Stomach (tissue), 9 donors: ENCODE data around the gene EZH2. TPM values are rescaled to one million over a fixed set of nuclear protein-coding genes. Genes with fewer than 3 reads are reported as not detected.

Experiments
- DNase-seq, 2 donors: peaks; one replicate each; pipeline versions ENCODE4 v3.0.0 to v3.0.0-alpha.2; 2013 to 2019
- H3K27ac ChIP-seq, 5 donors: fragments of 200-600 bp in 4 of 5; sonication (generic) in 4 of 5; one replicate each; pipeline ENCODE4 v1.5.1; 2013 to 2019; ENCODE audit warnings: mild to moderate bottlenecking in 1 of 5, moderate library complexity in 1 of 5
- H3K27me3 ChIP-seq, 3 donors: fragments of 200-600 bp; sonication (generic); one replicate each; pipeline ENCODE4 v1.5.1; 2017 to 2019; ENCODE audit warnings: mixed run types in 1 of 3
- H3K36me3 ChIP-seq, 4 donors: fragments of 200-600 bp; sonication (generic); 1 replicate in 3 of 4; 2 replicates in 1 of 4; pipeline ENCODE4 v1.5.1; 2016 to 2019
- H3K4me1 ChIP-seq, 4 donors: fragments of 200-600 bp; sonication (generic); one replicate each; pipeline ENCODE4 v1.5.1; 2016 to 2019
- H3K4me3 ChIP-seq, 4 donors: fragments of 200-600 bp; sonication (generic) in 3 of 4; one replicate each; pipeline ENCODE4 v1.5.1; 2016 to 2019; ENCODE audit warnings: mild to moderate bottlenecking in 1 of 4
- H3K9me3 ChIP-seq, 4 donors: fragments of 200-600 bp; sonication (generic); one replicate each; pipeline ENCODE4 v1.5.1; 2016 to 2019
- CTCF ChIP-seq, 7 experiments: fragments of 450-650 bp in 4 of 7; fragments of 200-600 bp in 3 of 7; sonication (generic) in 3 of 7; IDR thresholded peaks; one replicate each; pipeline ENCODE4 v1.5.1; 2016 to 2019; ENCODE audit warnings: antibody characterized with exemption in 7 of 7, control low read depth in 2 of 7, mild to moderate bottlenecking in 1 of 7
- EP300 ChIP-seq: sonication (generic); formaldehyde crosslinking; IDR thresholded peaks from one replicate; pipeline ENCODE4 v1.6.1; 2017; ENCODE audit warnings: antibody characterized with exemption
- POLR2A ChIP-seq, 4 donors: fragments of 450-650 bp; IDR thresholded peaks; one replicate each; pipeline ENCODE4 v1.6.1; 2016; ENCODE audit warnings: antibody characterized with exemption in 4 of 4, control low read depth in 2 of 4, mild to moderate bottlenecking in 1 of 4, moderate library complexity in 1 of 4
- POLR2AphosphoS5 ChIP-seq, 3 donors: sonication (generic); formaldehyde crosslinking; IDR thresholded peaks; one replicate each; pipeline ENCODE4 v1.6.1; 2016; ENCODE audit warnings: antibody characterized with exemption in 3 of 3
- WGBS, 5 donors: extraction: QIAGEN DNeasy Blood & Tissue Kit in 3 of 5; methylation state at CpG; one replicate each; pipeline versions ENCODE4 v1.1.5 to v1.1.7; 2013 to 2018; 5-methylcytosine and 5-hydroxymethylcytosine counted together
- intact Hi-C: fragments of 100-400 bp; cut with DNase I; formaldehyde crosslinking; loops from one replicate; pipeline ENCODE4 v1.15.1; 2023; ENCODE audit warnings: low total_unique reads
- polyA plus RNA-seq, 3 donors: library from polyadenylated mRNA; stranded (reverse); fragments of 200-250 nt; gene quantifications; one replicate each; pipeline ENCODE4 v1.2.3, GENCODE V29; 2013
- total RNA-seq, 5 donors: library from RNA; depleted of rRNA; stranded (reverse); fragments of >200 nt; gene quantifications; one replicate each; pipeline versions ENCODE4 v1.1.0 to v1.2.3, GENCODE V29; 2014 to 2016
- donor health status: healthy with polysubstance abuse.
- donor health status: Bipolar disorder and iron deficiency.
- donor health status: healthy.

EZH2 gene
- total and polyA plus RNA-seq, 8 donors: under 0.01 to 12.9 (median 4.6) TPM

DNA sequence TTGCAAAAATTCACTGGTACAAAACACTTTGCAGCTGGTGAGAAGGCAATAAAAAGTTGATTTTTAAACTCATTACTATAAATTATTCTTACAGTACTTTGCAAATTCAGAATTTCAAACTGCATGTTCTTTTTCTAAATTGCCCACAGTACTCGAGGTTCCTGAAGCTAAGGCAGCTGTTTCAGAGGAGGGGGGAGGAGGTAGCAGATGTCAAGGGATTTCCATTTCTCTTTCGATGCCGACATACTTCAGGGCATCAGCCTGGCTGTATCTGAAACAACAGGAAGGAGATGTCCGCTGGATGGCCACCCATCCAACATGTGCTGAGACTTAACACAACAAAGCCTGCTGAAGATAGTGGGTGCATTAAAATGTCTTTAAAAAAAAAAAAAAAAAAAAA, 76.7 kb downstream of the EZH2 start:
- TF ChIP-seq CTCF (IDR thresholded peaks at IDR 0.05) (no peak), EP300 (no peak), POLR2AphosphoS5 (IDR thresholded peaks at IDR 0.05) (no peak), POLR2A (IDR thresholded peaks at IDR 0.05) (no peak)
- no peaks in the 10 kb centered on the region for H3K27me3 ChIP-seq
- no peaks in the 10 kb centered on the region for H3K9me3 ChIP-seq
- peaks cover 0 to 72% (median 57%) of the 10 kb centered on the region in 4 donors for H3K36me3 ChIP-seq
- WGBS, 5 donors: 79 to 90% (median 85%) methylated on average over 4 of the region's 4 CpGs
- no peak overlapping the region for H3K27ac ChIP-seq
- H3K4me1 ChIP-seq: no peaks in the 10 kb centered on the region
- intact Hi-C loops: no loop called here
- DNase-seq: no peak
- H3K4me3 ChIP-seq: no peak overlapping the region

DNA sequence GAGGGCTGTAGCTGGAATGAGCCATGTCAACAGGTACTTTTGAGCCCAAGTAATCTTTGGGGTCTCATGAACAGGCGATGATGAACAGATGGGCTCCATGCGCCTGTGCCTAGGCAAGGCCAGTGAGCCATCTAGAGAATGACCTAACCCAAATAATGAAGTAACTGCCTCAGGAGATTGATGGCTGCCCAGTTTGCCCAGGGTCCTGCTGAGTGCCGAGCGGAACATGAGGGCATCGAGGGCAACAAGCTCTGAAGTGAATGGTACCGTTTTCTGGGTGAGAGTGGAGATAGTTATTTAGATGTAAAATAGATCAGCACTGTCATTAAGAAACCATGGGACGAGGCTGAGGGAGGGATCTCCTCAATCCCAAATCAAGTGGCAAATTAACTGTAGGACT, 77.9 kb downstream of the EZH2 start:
- intact Hi-C loops: no loop called here

DNA sequence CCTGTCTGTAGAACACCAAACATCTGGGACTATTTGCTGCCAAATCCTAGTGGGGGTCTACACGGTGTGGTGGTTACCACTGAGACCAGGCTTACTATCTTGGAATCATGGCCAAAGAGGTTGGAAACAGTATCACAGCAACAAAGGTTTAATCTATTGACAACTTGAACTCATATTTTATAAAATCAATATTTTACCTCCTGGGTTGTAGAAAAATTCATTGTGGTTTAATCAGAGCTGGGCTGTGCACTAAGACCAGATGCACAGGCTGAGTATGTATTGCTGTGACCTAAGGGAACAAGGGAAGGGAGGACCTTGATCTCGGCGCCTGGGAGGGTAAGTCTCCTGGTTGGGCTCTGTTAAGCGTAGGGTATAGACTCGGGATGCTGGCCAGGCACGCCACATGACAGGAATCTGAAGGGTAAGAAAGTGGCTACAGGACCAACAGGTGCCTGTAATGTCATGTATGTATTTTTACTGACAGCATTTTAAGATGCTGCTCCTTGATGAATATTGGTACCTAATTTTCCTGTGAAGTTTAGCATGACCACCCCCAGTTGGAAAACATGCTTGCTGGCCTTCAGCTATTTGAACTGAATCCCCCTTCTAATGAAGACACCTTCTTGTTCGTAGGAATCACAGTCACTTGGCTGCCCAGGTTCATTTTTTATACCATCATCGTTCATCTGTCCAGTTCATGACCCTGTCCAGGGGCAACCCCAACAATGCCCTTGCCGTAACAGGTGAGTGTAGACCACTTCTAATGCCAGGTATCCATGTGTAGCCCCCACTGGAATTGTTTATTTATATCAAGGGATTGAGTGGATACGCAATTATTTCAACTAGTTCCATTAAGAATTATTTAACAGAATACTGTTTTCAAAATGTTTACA, 79.5 kb downstream of the EZH2 start:
- Histone ChIP-seq H3K27me3 (no peaks in the 10 kb centered on the region), H3K36me3 (peaks cover 23 to 89% (median 69%) of the 10 kb centered on the region in 4 donors), H3K27ac (no peak overlapping the region), H3K9me3 (no peaks in the 10 kb centered on the region), H3K4me3 (no peak overlapping the region), H3K4me1 (no peaks in the 10 kb centered on the region)
- TF ChIP-seq CTCF (IDR thresholded peaks at IDR 0.05) (no peak), POLR2AphosphoS5 (IDR thresholded peaks at IDR 0.05) (no peak), POLR2A (IDR thresholded peaks at IDR 0.05) (no peak), EP300 (no peak)
- no peak for DNase-seq
- WGBS, 5 donors: 82 to 85% (median 83%) methylated on average over 10 of the region's 10 CpGs
- intact Hi-C loops: no loop called here

More for the DNA sequence above, 77.9 kb downstream of the EZH2 start:
- Histone ChIP-seq H3K27ac (no peak overlapping the region), H3K4me1 (no peaks in the 10 kb centered on the region), H3K4me3 (no peak overlapping the region), H3K27me3 (no peaks in the 10 kb centered on the region), H3K36me3 (peaks cover 9 to 80% (median 64%) of the 10 kb centered on the region in 4 donors), H3K9me3 (no peaks in the 10 kb centered on the region)
- DNase-seq: no peak
- TF ChIP-seq EP300 (no peak), CTCF (IDR thresholded peaks at IDR 0.05) (no peak), POLR2AphosphoS5 (IDR thresholded peaks at IDR 0.05) (no peak), POLR2A (IDR thresholded peaks at IDR 0.05) (no peak)
- WGBS, 5 donors: 92 to 97% (median 96%) methylated on average over 6 to 7 of the region's 7 CpGs

- no peak for DNase-seq
- Histone ChIP-seq H3K4me1 (no peaks in the 10 kb centered on the region), H3K27me3 (no peaks in the 10 kb centered on the region), H3K36me3 (peaks cover 37 to 93% (median 76%) of the 10 kb centered on the region in 4 donors), H3K27ac (no peak overlapping the region), H3K9me3 (no peaks in the 10 kb centered on the region), H3K4me3 (no peak overlapping the region)
- TF ChIP-seq POLR2A (IDR thresholded peaks at IDR 0.05): no peak
- no peak for TF ChIP-seq EP300
- TF ChIP-seq CTCF (IDR thresholded peaks at IDR 0.05): no peak
- TF ChIP-seq POLR2AphosphoS5 (IDR thresholded peaks at IDR 0.05): no peak
- 96 to 99% (median 97%) methylated on average over 5 of the region's 5 CpGs for WGBS, 5 donors
- intact Hi-C loops: no loop called here
Measured at GRCh38 chr7:148803094-148803493, 81.0 kb downstream of the EZH2 start.
